Testis (tissue), 3 donors: ENCODE results near the gene SDK1. TPM values are rescaled to one million over a fixed set of nuclear protein-coding genes. Genes with fewer than 3 reads are reported as not detected.

Experiments
- DNase-seq: peaks from one replicate; pipeline ENCODE4 v3.0.0-alpha.2; 2019
- H3K27ac ChIP-seq, 2 donors: fragments of 200-600 bp; sonication (generic); one replicate each; pipeline ENCODE4 v1.5.1; 2019
- H3K27me3 ChIP-seq: fragments of 200-600 bp; sonication (generic); one replicate; pipeline ENCODE4 v1.5.1; 2019
- H3K36me3 ChIP-seq: fragments of 200-600 bp; sonication (generic); one replicate; pipeline ENCODE4 v1.5.1; 2017; ENCODE audit warnings: low read depth; ENCODE audit errors: missing control alignments
- H3K4me1 ChIP-seq: fragments of 200-600 bp; sonication (generic); one replicate; pipeline ENCODE4 v1.5.1; 2019
- H3K4me3 ChIP-seq, 2 donors: fragments of 200-600 bp; sonication (generic); one replicate each; pipeline ENCODE4 v1.5.1; 2017 to 2019
- H3K9me3 ChIP-seq: fragments of 200-600 bp; sonication (generic); one replicate; pipeline ENCODE4 v1.5.1; 2017
- CTCF ChIP-seq, 3 experiments: fragments of 450-650 bp in 2 of 3; fragments of 200-600 bp in 1 of 3; sonication (generic) in 1 of 3; IDR thresholded peaks; one replicate each; pipeline ENCODE4 v1.5.1; 2016 to 2019; ENCODE audit warnings: antibody characterized with exemption in 3 of 3, mild to moderate bottlenecking in 2 of 3, moderate library complexity in 1 of 3
- POLR2A ChIP-seq: fragments of 450-650 bp; IDR thresholded peaks from one replicate; pipeline ENCODE4 v1.6.1; 2017; ENCODE audit warnings: antibody characterized with exemption, mild to moderate bottlenecking, moderate library complexity
- WGBS, 2 donors: methylation state at CpG; one replicate each; pipeline ENCODE4 v1.1.5; 2018; 5-methylcytosine and 5-hydroxymethylcytosine counted together
- intact Hi-C: fragments of 100-400 bp; cut with DNase I; formaldehyde crosslinking; loops from one replicate; pipeline ENCODE4 v1.15.1; 2023; ENCODE audit warnings: low total_unique reads
- polyA plus RNA-seq: library from polyadenylated mRNA; stranded (reverse); fragments of 350-450 nt; fragmentation: Illumina TruSeq; extraction: RNeasy Lipid Tissue Mini Kit (QIAGEN cat#74804); gene quantifications from one replicate; pipeline ENCODE4 v1.2.3, GENCODE V29; 2014; ENCODE audit warnings: low read depth, low replicate concordance; ENCODE audit not compliant: insufficient read depth
- total RNA-seq, 2 donors: library from RNA; depleted of rRNA; stranded (reverse); fragments of >200 nt; gene quantifications; one replicate each; pipeline ENCODE4 v1.2.3, GENCODE V29; 2016

SDK1 gene
- total and polyA plus RNA-seq, 3 donors from 2014 or later = 20.0 to 36.2 (median 24.9) TPM

GRCh38 chr7:3649250-3649649 lies 348.2 kb downstream of the SDK1 start:
- Histone ChIP-seq H3K27me3 (no peaks in the 10 kb centered on the region), H3K4me3 (no peak overlapping the region), H3K27ac (no peak overlapping the region), H3K4me1 (no peaks in the 10 kb centered on the region), H3K9me3 (no peaks in the 10 kb centered on the region), H3K36me3 (no peaks in the 10 kb centered on the region)
- intact Hi-C loops = no loop called here
- 84 to 97% methylated on average over 2 of the region's 2 CpGs for WGBS, 2 donors
- no peak for TF ChIP-seq POLR2A
- no peak for DNase-seq

- Histone ChIP-seq H3K27me3 (no peaks in the 10 kb centered on the region), H3K36me3 (no peaks in the 10 kb centered on the region), H3K27ac (no peak overlapping the region), H3K4me1 (no peaks in the 10 kb centered on the region), H3K9me3 (no peaks in the 10 kb centered on the region), H3K4me3 (no peak overlapping the region)
- TF ChIP-seq POLR2A (no peak), CTCF (IDR thresholded peaks at IDR 0.05) (no peak)
- no peak for DNase-seq
- intact Hi-C loops = no loop called here
- WGBS, 2 donors = 89 to 90% methylated on average over 10 of the region's 10 CpGs
These were observed 348.8 kb downstream of the SDK1 start for GRCh38 chr7:3649678-3650440.

GRCh38 chr7:3650844-3651243 lies 349.8 kb downstream of the SDK1 start:
- WGBS, 2 donors = 94 to 97% methylated on average over 2 of the region's 2 CpGs
- no peaks in the 10 kb centered on the region for H3K4me1 ChIP-seq
- H3K9me3 ChIP-seq = no peaks in the 10 kb centered on the region
- TF ChIP-seq POLR2A = no peak
- no peak for TF ChIP-seq CTCF (IDR thresholded peaks at IDR 0.05)
- no peak overlapping the region for H3K4me3 ChIP-seq
- DNase-seq = no peak
- H3K27me3 ChIP-seq = no peaks in the 10 kb centered on the region
- no peak overlapping the region for H3K27ac ChIP-seq
- H3K36me3 ChIP-seq = no peaks in the 10 kb centered on the region
- intact Hi-C loops = no loop called here

GRCh38 chr7:3655635-3656034 lies 354.6 kb downstream of the SDK1 start:
- H3K4me3 ChIP-seq = no peak overlapping the region
- intact Hi-C loops = no loop called here
- no peak for DNase-seq
- no peaks in the 10 kb centered on the region for H3K9me3 ChIP-seq
- no peaks in the 10 kb centered on the region for H3K27me3 ChIP-seq
- WGBS, 2 donors = 72 to 79% methylated on average over 7 of the region's 7 CpGs
- no peak overlapping the region for H3K27ac ChIP-seq
- no peak for TF ChIP-seq CTCF (IDR thresholded peaks at IDR 0.05)
- no peak for TF ChIP-seq POLR2A
- H3K4me1 ChIP-seq = no peaks in the 10 kb centered on the region
- no peaks in the 10 kb centered on the region for H3K36me3 ChIP-seq

GRCh38 chr7:3657206-3657605 lies 356.2 kb downstream of the SDK1 start:
- WGBS, 2 donors = 82 to 94% methylated on average over 5 to 6 of the region's 6 CpGs
- H3K27me3 ChIP-seq = no peaks in the 10 kb centered on the region
- H3K9me3 ChIP-seq = no peaks in the 10 kb centered on the region
- DNase-seq = no peak
- no peaks in the 10 kb centered on the region for H3K36me3 ChIP-seq
- no peak overlapping the region for H3K4me3 ChIP-seq
- no peaks in the 10 kb centered on the region for H3K4me1 ChIP-seq
- TF ChIP-seq CTCF (IDR thresholded peaks at IDR 0.05) (no peak), POLR2A (no peak)
- no peak overlapping the region for H3K27ac ChIP-seq
- intact Hi-C loops = no loop called here
